Measurements from ENCODE around the gene MBOAT7.
"Not testable (repeated sequence)": the region's sequence is repeated elsewhere in the genome, so short reads cannot be mapped to it uniquely, and the experiment has no call there.

Gene MBOAT7

GRCh38 chr19:54189145-54189734 lies at the start of gene MBOAT7:
MBOAT7 (minus strand) TSS chr19:54189580; CDS start chr19:54188508, 1,072 bp downstream.
- no peak for DNase-seq (ENCODE audit: low spot score)
- Histone ChIP-seq H3K9me3 (ENCODE audit: severe bottlenecking) (no peaks in the 10 kb centered on the region), H3K27me3 (ENCODE audit: insufficient read depth, poor library complexity, severe bottlenecking) (no peaks in the 10 kb centered on the region), H3K4me1 (ENCODE audit: insufficient read depth, poor library complexity, severe bottlenecking) (no peaks in the 10 kb centered on the region), H3K36me3 (ENCODE audit: low read depth) (peaks cover 24% of the 10 kb centered on the region), H3K27ac (ENCODE audit: poor library complexity, severe bottlenecking) (peak within 1 kb of the TSS; percentile 76), H3K4me3 (ENCODE audit: severe bottlenecking) (peak within 1 kb of the TSS; percentile 71)
- peak; percentile 48 for TF ChIP-seq CTCF (IDR thresholded peaks at IDR 0.05; ENCODE audit: poor library complexity, severe bottlenecking)
- ATAC-seq (ENCODE audit: low read depth), result peak; percentile 56

- H3K27me3 ChIP-seq (ENCODE audit: insufficient read depth, poor library complexity, severe bottlenecking), result no peaks in the 10 kb centered on the region
- H3K27ac ChIP-seq (ENCODE audit: poor library complexity, severe bottlenecking), result no peak overlapping the region
- H3K36me3 ChIP-seq (ENCODE audit: low read depth), result no peaks in the 10 kb centered on the region
- TF ChIP-seq CTCF (IDR thresholded peaks at IDR 0.05; ENCODE audit: poor library complexity, severe bottlenecking), result no peak
- ATAC-seq (ENCODE audit: low read depth), result no peak
- DNase-seq (ENCODE audit: low spot score), result no peak
- no peak overlapping the region for H3K4me3 ChIP-seq (ENCODE audit: severe bottlenecking)
- H3K9me3 ChIP-seq (ENCODE audit: severe bottlenecking), result no peaks in the 10 kb centered on the region
- no peaks in the 10 kb centered on the region for H3K4me1 ChIP-seq (ENCODE audit: insufficient read depth, poor library complexity, severe bottlenecking)
These were observed 44.6 kb upstream of the MBOAT7 start for GRCh38 chr19:54233941-54234340.

- no peak overlapping the region for H3K4me3 ChIP-seq (ENCODE audit: severe bottlenecking)
- H3K27ac ChIP-seq (ENCODE audit: poor library complexity, severe bottlenecking), result no peak overlapping the region
- no peaks in the 10 kb centered on the region for H3K27me3 ChIP-seq (ENCODE audit: insufficient read depth, poor library complexity, severe bottlenecking)
- H3K4me1 ChIP-seq (ENCODE audit: insufficient read depth, poor library complexity, severe bottlenecking), result no peaks in the 10 kb centered on the region
- DNase-seq (ENCODE audit: low spot score), result no peak
- H3K36me3 ChIP-seq (ENCODE audit: low read depth), result no peaks in the 10 kb centered on the region
- no peaks in the 10 kb centered on the region for H3K9me3 ChIP-seq (ENCODE audit: severe bottlenecking)
- peak; percentile 87 for TF ChIP-seq CTCF (IDR thresholded peaks at IDR 0.05; ENCODE audit: poor library complexity, severe bottlenecking)
- ATAC-seq (ENCODE audit: low read depth), result peak; percentile 83
These were observed 41.9 kb upstream of the MBOAT7 start for GRCh38 chr19:54231077-54231931.

- Histone ChIP-seq H3K27ac (ENCODE audit: poor library complexity, severe bottlenecking) (no peak overlapping the region), H3K4me3 (ENCODE audit: severe bottlenecking) (no peak overlapping the region), H3K36me3 (ENCODE audit: low read depth) (no peaks in the 10 kb centered on the region), H3K27me3 (ENCODE audit: insufficient read depth, poor library complexity, severe bottlenecking) (no peaks in the 10 kb centered on the region), H3K4me1 (ENCODE audit: insufficient read depth, poor library complexity, severe bottlenecking) (no peaks in the 10 kb centered on the region), H3K9me3 (ENCODE audit: severe bottlenecking) (no peaks in the 10 kb centered on the region)
- ATAC-seq (ENCODE audit: low read depth), result no peak
- no peak for TF ChIP-seq CTCF (IDR thresholded peaks at IDR 0.05; ENCODE audit: poor library complexity, severe bottlenecking)
- DNase-seq (ENCODE audit: low spot score), result no peak
These were observed 40.7 kb upstream of the MBOAT7 start for GRCh38 chr19:54230031-54230430.

GRCh38 chr19:54229146-54229545 lies 39.8 kb upstream of the MBOAT7 start:
- Histone ChIP-seq H3K4me3 (ENCODE audit: severe bottlenecking) (no peak overlapping the region), H3K36me3 (ENCODE audit: low read depth) (no peaks in the 10 kb centered on the region), H3K4me1 (ENCODE audit: insufficient read depth, poor library complexity, severe bottlenecking) (no peaks in the 10 kb centered on the region), H3K9me3 (ENCODE audit: severe bottlenecking) (no peaks in the 10 kb centered on the region), H3K27me3 (ENCODE audit: insufficient read depth, poor library complexity, severe bottlenecking) (no peaks in the 10 kb centered on the region), H3K27ac (ENCODE audit: poor library complexity, severe bottlenecking) (no peak overlapping the region)
- ATAC-seq (ENCODE audit: low read depth) (no peak), DNase-seq (ENCODE audit: low spot score) (no peak)
- no peak for TF ChIP-seq CTCF (IDR thresholded peaks at IDR 0.05; ENCODE audit: poor library complexity, severe bottlenecking)

GRCh38 chr19:54224619-54225018 lies 35.2 kb upstream of the MBOAT7 start:
- not testable (repeated sequence) for H3K27me3 ChIP-seq (ENCODE audit: insufficient read depth, poor library complexity, severe bottlenecking); ATAC-seq (ENCODE audit: low read depth); H3K36me3 ChIP-seq (ENCODE audit: low read depth); DNase-seq (ENCODE audit: low spot score); H3K4me1 ChIP-seq (ENCODE audit: insufficient read depth, poor library complexity, severe bottlenecking); H3K27ac ChIP-seq (ENCODE audit: poor library complexity, severe bottlenecking); H3K4me3 ChIP-seq (ENCODE audit: severe bottlenecking); H3K9me3 ChIP-seq (ENCODE audit: severe bottlenecking)

- H3K4me1 ChIP-seq (ENCODE audit: insufficient read depth, poor library complexity, severe bottlenecking); H3K4me3 ChIP-seq (ENCODE audit: severe bottlenecking); H3K36me3 ChIP-seq (ENCODE audit: low read depth); H3K27me3 ChIP-seq (ENCODE audit: insufficient read depth, poor library complexity, severe bottlenecking); H3K27ac ChIP-seq (ENCODE audit: poor library complexity, severe bottlenecking); ATAC-seq (ENCODE audit: low read depth); H3K9me3 ChIP-seq (ENCODE audit: severe bottlenecking); DNase-seq (ENCODE audit: low spot score): not testable (repeated sequence)
These were observed 34.5 kb upstream of the MBOAT7 start for GRCh38 chr19:54223937-54224281.
